GM19463 (cell line): ENCODE results near the gene KCNN1.
"Not testable (repeated sequence)": the region's sequence is repeated elsewhere in the genome, so short reads cannot be mapped to it uniquely, and the experiment has no call there.

ENCODE experiments used
- ATAC-seq: cut with Tn5 transposase; IDR thresholded peaks from one replicate; pipeline ENCODE4 v1.9.1; 2021; ENCODE audit warnings: mild to moderate bottlenecking, moderate library complexity; ENCODE audit not compliant: unreplicated experiment

KCNN1 gene

DNA sequence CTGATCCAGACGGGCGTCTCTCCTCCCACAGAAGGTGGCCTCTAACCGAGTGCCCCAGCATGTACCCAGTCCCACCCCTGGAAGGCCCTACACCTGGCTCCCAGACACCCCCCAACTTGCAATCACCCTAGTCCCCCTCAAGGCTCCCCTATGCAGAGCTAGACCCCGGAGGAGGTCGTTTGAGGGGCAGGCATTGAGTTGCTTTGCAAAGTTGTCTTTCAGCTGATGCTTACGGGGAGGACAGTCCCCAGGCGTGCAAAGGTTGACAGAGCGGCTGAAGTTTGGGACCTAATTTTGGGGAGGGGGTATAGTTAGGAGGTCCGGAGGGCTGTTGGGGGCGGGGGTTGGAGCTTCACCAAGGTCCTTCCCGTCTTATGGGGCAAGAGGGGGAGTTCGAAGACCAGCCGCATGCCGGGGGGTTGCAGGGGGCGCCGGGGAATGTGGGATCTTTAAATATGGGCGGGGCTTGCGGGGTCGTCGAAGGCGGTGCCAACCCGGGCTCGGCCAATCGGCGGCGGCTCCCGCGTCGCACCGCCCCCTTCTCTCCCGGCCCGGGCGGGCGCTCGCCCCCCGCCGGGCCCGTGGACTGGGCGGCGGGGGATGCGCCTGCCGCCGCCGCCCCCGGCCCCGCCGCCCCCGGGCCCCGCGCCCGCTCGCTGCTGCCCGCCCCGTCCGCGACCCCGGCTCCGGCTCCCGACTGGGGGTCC is at the start of gene KCNN1:
Gene KCNN1 (plus strand): TSS at position 558 of the 707 bp plus-strand sequence. CDS start 6,782 bp downstream, outside the sequence.
- no peak for ATAC-seq

DNA sequence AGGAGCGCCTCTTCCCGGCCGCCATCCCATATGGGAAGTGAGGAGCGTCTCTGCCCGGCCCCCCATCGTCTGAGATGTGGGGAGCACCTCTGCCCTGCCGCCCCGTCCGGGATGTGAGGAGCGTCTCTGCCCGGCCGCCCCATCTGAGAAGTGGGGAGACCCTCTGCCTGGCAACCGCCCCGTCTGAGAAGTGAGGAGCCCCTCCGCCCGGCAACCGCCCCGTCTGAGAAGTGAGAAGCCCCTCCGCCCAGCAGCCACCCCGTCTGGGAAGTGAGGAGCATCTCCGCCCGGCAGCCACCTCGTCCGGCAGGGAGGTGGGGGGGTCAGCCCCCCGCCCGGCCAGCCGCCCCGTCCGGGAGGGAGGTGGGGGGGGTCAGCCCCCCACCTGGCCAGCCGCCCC is 48.8 kb upstream of the KCNN1 start:
- ATAC-seq: not testable (repeated sequence)

- ATAC-seq: not testable (repeated sequence)
These were observed 47.8 kb upstream of the KCNN1 start for GRCh38 chr19:17919122-17919521.

GRCh38 chr19:17920527-17920926 is 46.4 kb upstream of the KCNN1 start:
- ATAC-seq: no peak

- ATAC-seq: no peak
These were observed 44.8 kb upstream of the KCNN1 start for GRCh38 chr19:17922138-17922537.

GRCh38 chr19:17926044-17926443 is 40.9 kb upstream of the KCNN1 start:
- ATAC-seq: no peak

DNA sequence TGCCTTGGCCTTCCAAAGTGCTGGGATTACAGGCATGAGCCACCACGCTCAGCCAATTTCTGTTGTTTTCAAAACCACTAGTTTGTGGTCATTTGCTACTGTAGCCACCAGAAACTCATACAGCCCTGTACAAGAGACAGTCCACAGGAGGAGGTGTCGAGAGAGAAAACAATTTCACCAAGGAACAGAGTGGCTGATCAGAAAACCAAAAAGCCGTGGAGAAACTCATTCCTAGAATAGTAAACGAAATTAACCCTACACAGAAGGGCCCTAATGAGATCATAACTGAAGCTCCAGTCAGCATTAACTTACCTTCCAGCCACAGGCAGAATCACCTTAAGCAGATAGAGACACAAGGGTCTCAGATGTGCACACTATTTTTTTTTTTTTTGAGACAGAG is 37.9 kb upstream of the KCNN1 start:
- no peak for ATAC-seq

DNA sequence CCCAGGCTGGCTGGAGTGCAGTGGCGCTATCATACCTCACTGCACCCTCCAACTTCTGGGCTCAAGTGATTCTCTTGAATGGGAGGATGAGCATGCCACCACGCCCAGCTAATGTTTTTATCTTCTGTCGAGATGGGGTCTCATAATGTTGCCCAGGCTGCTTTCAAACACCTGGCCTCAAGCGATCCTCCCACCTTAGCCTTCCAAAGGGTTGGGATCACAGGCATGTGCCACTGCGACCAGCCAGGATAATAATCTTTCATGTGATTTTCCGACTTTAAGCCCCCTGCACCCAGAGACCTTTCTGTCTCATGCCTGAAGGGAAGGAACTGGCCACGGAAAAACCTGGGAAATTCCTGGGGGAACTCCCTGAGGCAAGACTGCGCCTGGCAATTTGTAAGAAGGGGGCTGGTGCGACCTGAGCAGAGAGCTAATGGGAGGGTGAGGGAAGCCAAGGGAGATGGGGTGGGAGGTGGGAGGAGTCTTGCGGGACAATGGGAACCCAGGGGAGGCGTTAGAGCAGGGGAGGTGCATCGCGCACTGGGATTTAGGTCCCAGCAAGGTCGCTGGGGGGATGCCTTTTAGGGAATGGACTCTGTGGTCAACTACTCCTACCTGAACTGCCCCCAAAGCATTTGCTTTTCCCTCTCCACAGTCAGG is 35.2 kb upstream of the KCNN1 start:
- ATAC-seq: no peak

- ATAC-seq: peak; percentile 71
These were observed 34.2 kb upstream of the KCNN1 start, which contains the start of gene CCDC124 for GRCh38 chr19:17932485-17933338. CCDC124 (plus strand) TSS chr19:17933015; CDS start chr19:17936421, 3,406 bp downstream.

DNA sequence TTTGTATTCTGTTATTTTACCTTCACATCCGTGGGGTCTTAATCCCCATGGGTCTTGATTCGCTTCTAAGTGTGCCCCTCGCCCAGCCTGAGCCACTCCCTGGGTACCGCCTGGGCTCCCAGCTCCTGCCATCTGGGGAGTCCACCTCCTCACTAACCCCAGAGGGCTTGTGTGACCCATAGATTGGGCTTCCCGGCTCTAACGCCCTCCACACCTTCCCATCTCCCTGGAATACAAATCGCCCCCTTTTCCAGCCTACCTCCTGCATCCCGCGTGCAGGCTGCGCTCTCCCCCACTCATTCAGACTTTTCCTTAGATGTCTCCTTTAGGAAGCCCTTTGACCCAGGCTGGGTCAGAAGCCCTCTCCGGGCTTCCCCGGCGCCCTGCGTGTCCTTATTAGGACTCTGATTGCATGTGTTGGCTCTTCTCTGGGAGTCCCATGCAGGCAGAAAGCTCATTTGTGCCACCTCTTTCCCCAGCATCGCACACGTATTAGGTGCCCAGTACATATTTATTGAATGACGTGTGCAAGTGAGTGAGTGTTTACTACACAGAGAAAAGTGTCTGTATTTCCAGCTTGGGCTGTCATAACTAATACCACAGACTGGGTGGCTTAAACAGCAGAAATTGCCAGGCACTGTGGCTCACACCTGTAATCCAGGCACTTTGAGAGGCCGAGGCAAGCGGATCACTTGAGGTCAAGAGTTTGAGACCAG is 33.3 kb upstream of the KCNN1 start:
- ATAC-seq: no peak

- ATAC-seq: no peak
These were observed 30.5 kb upstream of the KCNN1 start for GRCh38 chr19:17936379-17936778.

- ATAC-seq: no peak
These were observed 29.5 kb upstream of the KCNN1 start for GRCh38 chr19:17937371-17937900.

DNA sequence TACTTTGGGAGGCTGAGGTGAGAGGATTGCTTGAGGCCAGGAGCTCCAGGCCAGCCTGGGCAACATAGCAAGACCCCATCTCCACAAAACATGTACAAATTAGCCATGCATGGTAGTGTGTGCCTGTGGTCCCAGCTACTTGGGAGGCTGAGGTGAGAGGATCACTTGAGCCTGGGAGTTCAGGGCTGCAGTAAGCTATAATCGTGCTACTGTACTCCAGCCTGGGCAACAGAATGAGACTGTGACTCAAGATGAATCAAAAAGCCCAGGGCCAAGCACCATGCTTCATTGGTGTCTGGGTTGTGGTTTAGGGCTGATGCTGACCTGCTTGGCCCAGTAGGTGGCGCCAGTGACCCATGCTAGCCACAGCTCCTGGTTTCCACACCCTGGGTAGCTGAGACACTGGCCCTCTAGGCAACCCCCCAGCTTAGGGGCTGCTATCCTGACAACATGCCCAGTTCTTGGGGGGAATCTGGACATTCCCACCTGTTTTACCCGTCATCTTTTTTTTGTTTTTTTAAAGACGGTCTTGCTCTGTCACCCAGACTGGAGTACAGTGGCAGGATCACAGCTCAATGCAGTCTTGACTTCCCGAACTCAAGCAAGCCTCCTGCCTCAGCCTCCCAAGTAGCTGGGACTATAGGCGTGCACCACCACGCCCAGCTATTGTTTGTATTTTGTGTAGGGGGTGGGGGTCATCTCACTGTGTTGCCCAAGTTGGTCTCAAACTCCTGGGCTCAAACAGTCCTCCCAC is 28.6 kb upstream of the KCNN1 start:
- ATAC-seq: peak; percentile 61

DNA sequence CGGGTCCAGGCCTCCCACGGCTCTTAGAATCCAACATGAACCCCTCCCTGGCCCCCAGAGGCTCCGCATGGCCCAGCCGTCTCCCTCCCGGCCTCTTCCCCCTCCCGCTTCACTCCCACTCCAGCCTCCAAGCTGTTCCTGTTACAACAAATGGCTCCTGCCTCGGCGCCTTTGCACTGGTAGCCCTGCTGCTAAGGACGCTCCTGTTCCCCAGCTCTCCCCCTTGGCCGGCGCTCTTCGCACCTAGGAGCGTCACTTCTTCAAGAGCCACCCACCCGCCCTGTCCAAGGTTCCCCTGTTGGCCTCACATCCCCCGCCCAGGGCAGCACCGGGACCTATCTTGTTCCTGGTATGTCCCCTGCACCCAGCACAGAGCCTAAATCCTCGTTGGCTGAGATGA is 24.7 kb upstream of the KCNN1 start:
- no peak for ATAC-seq

- no peak for ATAC-seq
These were observed 24.2 kb upstream of the KCNN1 start for GRCh38 chr19:17942582-17943273.

GRCh38 chr19:17943274-17944221 is 23.4 kb upstream of the KCNN1 start:
- ATAC-seq: no peak

- no peak for ATAC-seq
These were observed 22.6 kb upstream of the KCNN1 start for GRCh38 chr19:17944301-17944700.
